Fibroblast of pulmonary artery (primary cell): ENCODE results near the gene FXYD2.

ENCODE experiments used
- DNase-seq: peaks from one replicate; pipeline ENCODE4 v3.0.0-alpha.2; 2010; ENCODE audit warnings: low read depth
- H3K4me3 ChIP-seq: replicated peaks from 2 replicates; pipeline ENCODE4 v1.5.1; 2011; ENCODE audit warnings: low read depth, mild to moderate bottlenecking, control low read depth, low read length, moderate library complexity
- CTCF ChIP-seq: IDR thresholded peaks from 2 replicates; pipeline ENCODE4 v1.5.1; 2011; ENCODE audit warnings: mild to moderate bottlenecking, control low read depth, low read length, inconsistent platforms; ENCODE audit errors: missing control alignments

Gene FXYD2

GRCh38 chr11:117820516-117820915 is 4.0 kb downstream of the FXYD2 start:
- no peak for TF ChIP-seq CTCF
- no peak for DNase-seq
- H3K4me3 ChIP-seq, result no peak overlapping the region

GRCh38 chr11:117820071-117820470 is 4.5 kb downstream of the FXYD2 start:
- TF ChIP-seq CTCF, result no peak
- no peak for DNase-seq
- no peak overlapping the region for H3K4me3 ChIP-seq

- peak; percentile 85 for DNase-seq
Observed at GRCh38 chr11:117819096-117820040, 5.2 kb downstream of the FXYD2 start.

GRCh38 chr11:117818041-117818873 is 6.3 kb downstream of the FXYD2 start:
- no peak for TF ChIP-seq CTCF
- no peak overlapping the region for H3K4me3 ChIP-seq
- peak; percentile 53 for DNase-seq

More at GRCh38 chr11:117819096-117820040, 5.2 kb downstream of the FXYD2 start:
- peak; percentile 97 for TF ChIP-seq CTCF
- no peak overlapping the region for H3K4me3 ChIP-seq

GRCh38 chr11:117817368-117818040 is 7.0 kb downstream of the FXYD2 start:
- DNase-seq, result peak; percentile 84
- TF ChIP-seq CTCF, result peak; percentile 100
- no peak overlapping the region for H3K4me3 ChIP-seq

- no peak for TF ChIP-seq CTCF
- DNase-seq, result no peak
- H3K4me3 ChIP-seq, result no peak overlapping the region
Observed at GRCh38 chr11:117816846-117817367, 7.6 kb downstream of the FXYD2 start.
